ENCODE measurements around the gene IGFBP6. TPM values are rescaled to one million over a fixed set of nuclear protein-coding genes. Genes with fewer than 3 reads are reported as not detected.

The IGFBP6 gene
- total RNA-seq, 3 donors from 2014 or later (not counting 1 experiment from before 2014, with no cell fraction given), result 0.61 TPM; not detected in 2

- 91% methylated on average over 1 of the region's 3 CpGs for WGBS (ENCODE audit: insufficient coverage)
- H3K27ac Mint-ChIP-seq, result no peak overlapping the region
- H3K4me1 ChIP-seq (ENCODE audit: control insufficient read depth, insufficient read depth, low read length), result no peaks in the 10 kb centered on the region
These were observed 11.1 kb upstream of the IGFBP6 start for GRCh38 chr12:53086361-53086760.

GRCh38 chr12:53090105-53090504, 7.4 kb upstream of the IGFBP6 start:
- Mint-ChIP-seq H3K27ac (no peak overlapping the region), H3K36me3 (no peaks in the 10 kb centered on the region), H3K9me3 (no peaks in the 10 kb centered on the region), H3K4me1 (no peaks in the 10 kb centered on the region), H3K27me3 (ENCODE audit: low read depth in 2 of 2) (peaks cover 8 to 20% of the 10 kb centered on the region in 2 donors), H3K4me3 (no peak overlapping the region)
- Histone ChIP-seq H3K27ac (ENCODE audit: low read length) (no peak overlapping the region), H3K27me3 (ENCODE audit: control insufficient read depth, insufficient read depth, low read length) (no peaks in the 10 kb centered on the region), H3K9me3 (ENCODE audit: control insufficient read depth, insufficient read depth, low read length) (no peaks in the 10 kb centered on the region), H3K4me3 (ENCODE audit: low read length) (no peak overlapping the region), H3K36me3 (ENCODE audit: control insufficient read depth, insufficient read depth, low read length) (no peaks in the 10 kb centered on the region), H3K4me1 (ENCODE audit: control insufficient read depth, insufficient read depth, low read length) (peaks cover 4% of the 10 kb centered on the region)
- no peak for DNase-seq
- TF ChIP-seq CTCF (IDR thresholded peaks at IDR 0.05), result no peak
- 97% methylated on average over 6 of the region's 6 CpGs for WGBS (ENCODE audit: insufficient coverage)
- no peak for ATAC-seq
- intact Hi-C loops (cut with micrococcal nuclease), result no loop called here

More at GRCh38 chr12:53086361-53086760, 11.1 kb upstream of the IGFBP6 start:
- no peaks in the 10 kb centered on the region for H3K9me3 ChIP-seq (ENCODE audit: control insufficient read depth, insufficient read depth, low read length)
- H3K27me3 ChIP-seq (ENCODE audit: control insufficient read depth, insufficient read depth, low read length), result no peaks in the 10 kb centered on the region
- Mint-ChIP-seq H3K4me1 (no peaks in the 10 kb centered on the region), H3K4me3 (no peak overlapping the region), H3K27me3 (ENCODE audit: low read depth in 2 of 2) (peaks cover 8 to 12% of the 10 kb centered on the region in 2 donors), H3K36me3 (no peaks in the 10 kb centered on the region), H3K9me3 (no peaks in the 10 kb centered on the region)
- DNase-seq (no peak), ATAC-seq (no peak)
- no peak for TF ChIP-seq CTCF (IDR thresholded peaks at IDR 0.05)
- H3K27ac ChIP-seq (ENCODE audit: low read length), result no peak overlapping the region
- H3K36me3 ChIP-seq (ENCODE audit: control insufficient read depth, insufficient read depth, low read length), result no peaks in the 10 kb centered on the region
- H3K4me3 ChIP-seq (ENCODE audit: low read length), result no peak overlapping the region
- intact Hi-C loops (cut with micrococcal nuclease), result no loop called here

GRCh38 chr12:53090554-53090953, 6.9 kb upstream of the IGFBP6 start:
- Mint-ChIP-seq H3K27ac (no peak overlapping the region), H3K4me1 (no peaks in the 10 kb centered on the region), H3K4me3 (no peak overlapping the region), H3K9me3 (no peaks in the 10 kb centered on the region), H3K36me3 (no peaks in the 10 kb centered on the region), H3K27me3 (ENCODE audit: low read depth in 2 of 2) (peaks cover 8 to 20% of the 10 kb centered on the region in 2 donors)
- WGBS (ENCODE audit: insufficient coverage), result 77% methylated on average over 2 of the region's 2 CpGs
- Histone ChIP-seq H3K4me1 (ENCODE audit: control insufficient read depth, insufficient read depth, low read length) (peaks cover 4% of the 10 kb centered on the region), H3K27ac (ENCODE audit: low read length) (no peak overlapping the region), H3K27me3 (ENCODE audit: control insufficient read depth, insufficient read depth, low read length) (no peaks in the 10 kb centered on the region), H3K9me3 (ENCODE audit: control insufficient read depth, insufficient read depth, low read length) (no peaks in the 10 kb centered on the region), H3K4me3 (ENCODE audit: low read length) (no peak overlapping the region), H3K36me3 (ENCODE audit: control insufficient read depth, insufficient read depth, low read length) (no peaks in the 10 kb centered on the region)
- intact Hi-C loops (cut with micrococcal nuclease), result no loop called here
- DNase-seq (no peak), ATAC-seq (no peak)
- TF ChIP-seq CTCF (IDR thresholded peaks at IDR 0.05), result no peak

- no peak for TF ChIP-seq CTCF (IDR thresholded peaks at IDR 0.05)
- H3K4me3 Mint-ChIP-seq, result no peak overlapping the region
- Histone ChIP-seq H3K36me3 (ENCODE audit: control insufficient read depth, insufficient read depth, low read length) (no peaks in the 10 kb centered on the region), H3K27me3 (ENCODE audit: control insufficient read depth, insufficient read depth, low read length) (peaks cover under 1% of the 10 kb centered on the region), H3K9me3 (ENCODE audit: control insufficient read depth, insufficient read depth, low read length) (no peaks in the 10 kb centered on the region), H3K4me3 (ENCODE audit: low read length) (no peak overlapping the region), H3K27ac (ENCODE audit: low read length) (no peak overlapping the region), H3K4me1 (ENCODE audit: control insufficient read depth, insufficient read depth, low read length) (peaks cover 5% of the 10 kb centered on the region)
- H3K4me1 Mint-ChIP-seq, result peaks cover 0 to under 1% of the 10 kb centered on the region in 2 donors
- H3K36me3 Mint-ChIP-seq, result no peaks in the 10 kb centered on the region
- intact Hi-C loops (cut with micrococcal nuclease), result no loop called here
- ATAC-seq, result no peak
- WGBS (ENCODE audit: insufficient coverage), result 93% methylated on average over 6 of the region's 6 CpGs
- no peaks in the 10 kb centered on the region for H3K9me3 Mint-ChIP-seq
- DNase-seq, result no peak
- no peak overlapping the region for H3K27ac Mint-ChIP-seq
- peaks cover 7 to 18% of the 10 kb centered on the region in 2 donors for H3K27me3 Mint-ChIP-seq (ENCODE audit: low read depth in 2 of 2)
These were observed 5.7 kb upstream of the IGFBP6 start for GRCh38 chr12:53091756-53092155.
